NT2/D1 (cell line): ENCODE data around the gene AKNAD1.

Experiments used
- SUZ12 ChIP-seq: IDR thresholded peaks from 2 replicates; pipeline ENCODE4 v1.6.1; 2011; ENCODE audit not compliant: insufficient read length, insufficient read depth; ENCODE audit errors: extremely low read depth
- YY1 ChIP-seq: IDR thresholded peaks from 2 replicates; pipeline ENCODE4 v1.6.1; 2011; ENCODE audit not compliant: insufficient read length, insufficient read depth
- ZNF274 ChIP-seq: IDR thresholded peaks from 2 replicates; pipeline ENCODE4 v1.6.1; 2011; ENCODE audit warnings: mild to moderate bottlenecking, low read depth, low read length

- no peak for TF ChIP-seq SUZ12
- no peak for TF ChIP-seq YY1
- TF ChIP-seq ZNF274 = no peak
Measured at GRCh38 chr1:108893141-108893530, 36.2 kb upstream of the AKNAD1 start.
